Pancreas (tissue), 10 donors: ENCODE data around the gene CTAGE4. TPM values are rescaled to one million over a fixed set of nuclear protein-coding genes. Genes with fewer than 3 reads are reported as not detected.
"Not testable (repeated sequence)": the region's sequence is repeated elsewhere in the genome, so short reads cannot be mapped to it uniquely, and the experiment has no call there.

Source experiments
- ATAC-seq, 4 donors: fragments of 200-7000 bp; cut with Tn5 transposase; one replicate each; pipeline versions ENCODE4 v1.8.0 to v1.9.1; 2020; ENCODE audit warnings: mild to moderate bottlenecking in 4 of 4, moderate library complexity in 4 of 4
- DNase-seq, 6 donors: peaks; one replicate each; pipeline ENCODE4 v3.0.0-alpha.2; 2020
- FAIRE-seq: peaks from 2 replicates; lab custom pipeline; 2012; peaks lifted over from hg19 to GRCh38; lab: Jason Lieb, UNC
- H3K27ac ChIP-seq, 4 donors: fragments of 200-600 bp; sonication (generic); 1 replicate in 3 of 4; 2 replicates in 1 of 4; pipeline versions ENCODE4 v1.5.0 to v1.8.0; 2020
- H3K27me3 ChIP-seq, 4 donors: fragments of 200-600 bp; one replicate each; pipeline ENCODE4 v1.8.0; 2021
- H3K36me3 ChIP-seq, 3 donors: fragments of 200-600 bp; sonication (generic) in 1 of 3; one replicate each; pipeline versions ENCODE4 v1.5.0 to v1.8.0; 2020 to 2021
- H3K4me1 ChIP-seq, 3 donors: fragments of 200-600 bp; one replicate each; pipeline ENCODE4 v1.8.0; 2021
- H3K4me3 ChIP-seq, 4 donors: fragments of 200-600 bp; sonication (generic) in 2 of 4; one replicate each; pipeline versions ENCODE4 v1.5.0 to v1.8.0; 2020 to 2021
- H3K9me3 ChIP-seq, 4 donors: fragments of 200-600 bp; one replicate each; pipeline ENCODE4 v1.8.0; 2021
- WGBS, 2 donors: extraction: QIAGEN DNeasy Blood & Tissue Kit; methylation state at CpG; one replicate each; pipeline ENCODE4 v1.1.7; 2013; 5-methylcytosine and 5-hydroxymethylcytosine counted together
- intact Hi-C, 3 donors: fragments of 100-400 bp; cut with DNase I; formaldehyde crosslinking; loops; one replicate each; pipeline versions ENCODE4 v1.11.1 to v1.14.2; 2022
- polyA plus RNA-seq, 2 donors: library from polyadenylated mRNA; stranded (reverse); fragments of 200-250 nt; gene quantifications; one replicate each; pipeline ENCODE4 v1.2.3, GENCODE V29; 2013
- total RNA-seq, 6 donors: library from RNA; stranded (reverse); fragmentation: NEBNext Ultra II Directional in 4 of 6; extraction: Animal tissue kit (Norgen Biotek cat#: 25700) in 4 of 6; gene quantifications; one replicate each; pipeline versions ENCODE4 v1.2.1 to v1.2.4, GENCODE V29; 2021 to 2023
- TF ChIP-seq, protein P1 (sequence below), 4 donors: fragments of 200-600 bp; sonication (generic) in 3 of 4; IDR thresholded peaks; one replicate each; pipeline versions ENCODE4 v1.5.0 to v1.8.0; 2021; ENCODE audit warnings: antibody characterized with exemption in 4 of 4
- donor health status: healthy with polysubstance abuse.
- donor health status: DM: no; HTN: no; CAD: no; lungs with moderate emphysema.
- donor health status: DM: no; HTN: no; CAD: no.
- donor health status: control.
- donor health status: control.
- donor health status: Bipolar disorder and iron deficiency.
- donor health status: DM: yes; HTN: yes; CAD: no.
- donor health status: DM: no; HTN: no; CAD: no.
- donor health status: DM: no; HTN: no; CAD: no.
- donor health status: DM: yes; HTN: yes; CAD: no.

CTAGE4 gene
- total and polyA plus RNA-seq, 8 donors, result 0.51 to 5.4 (median 2.1) TPM

DNA sequence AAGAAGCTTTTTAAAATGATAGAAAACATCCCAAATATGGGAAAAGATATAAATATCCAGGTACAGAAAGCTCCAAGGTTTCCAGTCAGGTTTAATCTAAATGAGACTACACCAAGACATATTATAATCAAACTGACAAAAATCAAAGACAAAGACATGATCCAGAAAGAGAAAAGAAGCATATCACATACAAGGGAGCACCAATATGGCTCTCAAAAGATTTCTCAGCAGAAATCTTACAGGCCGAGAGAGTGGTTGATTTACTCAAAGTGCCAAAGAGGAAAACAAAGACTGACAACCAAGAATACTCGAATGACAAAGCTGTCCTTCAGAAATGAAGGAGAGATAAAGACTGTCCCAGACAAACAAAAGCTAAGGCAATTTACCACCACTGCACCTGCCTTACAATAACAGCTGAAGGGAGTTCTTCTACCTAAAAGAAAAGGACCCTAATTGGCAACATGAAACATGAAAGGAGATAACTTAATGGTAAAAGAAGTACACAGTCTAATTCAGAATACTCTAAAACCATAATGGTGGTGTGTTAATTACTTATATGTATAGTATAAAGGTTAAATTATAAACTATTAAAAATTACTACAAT lies 34.9 kb upstream of the CTAGE4 start:
- Histone ChIP-seq H3K36me3 (no peaks in the 10 kb centered on the region), H3K27me3 (no peaks in the 10 kb centered on the region), H3K9me3 (no peaks in the 10 kb centered on the region), H3K27ac (no peak overlapping the region), H3K4me1 (no peaks in the 10 kb centered on the region), H3K4me3 (no peak overlapping the region)
- ATAC-seq, result no peak
- TF ChIP-seq, protein P1, sequence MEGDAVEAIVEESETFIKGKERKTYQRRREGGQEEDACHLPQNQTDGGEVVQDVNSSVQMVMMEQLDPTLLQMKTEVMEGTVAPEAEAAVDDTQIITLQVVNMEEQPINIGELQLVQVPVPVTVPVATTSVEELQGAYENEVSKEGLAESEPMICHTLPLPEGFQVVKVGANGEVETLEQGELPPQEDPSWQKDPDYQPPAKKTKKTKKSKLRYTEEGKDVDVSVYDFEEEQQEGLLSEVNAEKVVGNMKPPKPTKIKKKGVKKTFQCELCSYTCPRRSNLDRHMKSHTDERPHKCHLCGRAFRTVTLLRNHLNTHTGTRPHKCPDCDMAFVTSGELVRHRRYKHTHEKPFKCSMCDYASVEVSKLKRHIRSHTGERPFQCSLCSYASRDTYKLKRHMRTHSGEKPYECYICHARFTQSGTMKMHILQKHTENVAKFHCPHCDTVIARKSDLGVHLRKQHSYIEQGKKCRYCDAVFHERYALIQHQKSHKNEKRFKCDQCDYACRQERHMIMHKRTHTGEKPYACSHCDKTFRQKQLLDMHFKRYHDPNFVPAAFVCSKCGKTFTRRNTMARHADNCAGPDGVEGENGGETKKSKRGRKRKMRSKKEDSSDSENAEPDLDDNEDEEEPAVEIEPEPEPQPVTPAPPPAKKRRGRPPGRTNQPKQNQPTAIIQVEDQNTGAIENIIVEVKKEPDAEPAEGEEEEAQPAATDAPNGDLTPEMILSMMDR (IDR thresholded peaks at IDR 0.05), result no peak
- intact Hi-C loops, result no loop called here
- WGBS, 2 donors, result 71 to 75% methylated on average over 2 of the region's 2 CpGs
- DNase-seq, result no peak
- no peak for FAIRE-seq

DNA sequence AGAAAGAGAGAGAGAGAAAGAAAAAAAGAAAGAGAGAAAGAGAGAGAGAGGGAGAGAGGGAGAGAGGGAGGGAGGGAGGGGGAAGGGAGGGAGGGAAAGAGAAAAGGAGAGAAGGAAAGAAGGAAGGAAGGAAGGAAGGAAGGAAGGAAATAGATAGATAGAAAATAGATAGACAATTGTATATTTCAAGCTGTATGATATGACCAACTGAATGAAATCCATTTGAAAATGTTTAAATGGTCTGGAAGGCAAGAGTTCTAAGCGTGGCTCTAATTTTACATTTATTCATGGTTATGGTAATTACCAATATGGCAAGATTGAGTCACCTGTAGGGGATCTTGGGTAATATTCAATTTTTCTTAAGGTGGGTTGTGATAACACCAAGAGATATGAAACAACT lies 24.4 kb upstream of the CTAGE4 start:
- DNase-seq (no peak), FAIRE-seq (no peak), ATAC-seq (no peak)
- TF ChIP-seq, protein P1 (IDR thresholded peaks at IDR 0.05), result no peak
- no peak overlapping the region for H3K27ac ChIP-seq
- H3K9me3 ChIP-seq, result no peaks in the 10 kb centered on the region
- H3K27me3 ChIP-seq, result no peaks in the 10 kb centered on the region
- intact Hi-C loops, result no loop called here
- H3K36me3 ChIP-seq, result no peaks in the 10 kb centered on the region
- 91 to 93% methylated on average over 1 of the region's 1 CpG for WGBS, 2 donors
- no peak overlapping the region for H3K4me3 ChIP-seq
- no peaks in the 10 kb centered on the region for H3K4me1 ChIP-seq

DNA sequence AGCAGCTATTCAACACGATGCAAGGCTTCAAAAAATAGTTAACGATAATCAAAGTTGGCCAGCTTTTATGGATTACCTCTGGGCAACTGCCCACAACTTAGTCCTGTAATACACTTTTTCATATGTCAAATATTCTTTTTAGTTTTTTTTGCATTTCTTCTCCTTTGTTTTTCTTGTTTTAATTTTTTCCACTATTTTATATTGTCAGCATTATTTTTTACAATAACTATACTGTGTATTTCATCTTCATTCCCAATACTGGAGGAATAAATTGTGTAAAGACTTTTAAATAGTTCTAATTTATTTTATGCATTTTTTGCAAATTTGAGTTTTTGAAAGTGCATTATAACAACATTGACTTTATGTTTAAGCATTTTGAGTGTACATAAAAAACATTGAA lies 18.5 kb upstream of the CTAGE4 start:
- no peaks in the 10 kb centered on the region for H3K9me3 ChIP-seq
- no peaks in the 10 kb centered on the region for H3K27me3 ChIP-seq
- no peak overlapping the region for H3K27ac ChIP-seq
- H3K36me3 ChIP-seq, result no peaks in the 10 kb centered on the region
- TF ChIP-seq, protein P1 (IDR thresholded peaks at IDR 0.05), result no peak
- no peak for FAIRE-seq
- 71 to 73% methylated on average over 2 of the region's 2 CpGs for WGBS, 2 donors
- intact Hi-C loops, result no loop called here
- ATAC-seq, result no peak
- H3K4me3 ChIP-seq, result no peak overlapping the region
- DNase-seq, result no peak
- no peaks in the 10 kb centered on the region for H3K4me1 ChIP-seq

GRCh38 chr7:144171594-144172350 lies 11.5 kb upstream of the CTAGE4 start:
- not testable (repeated sequence) for FAIRE-seq, H3K9me3 ChIP-seq, H3K27ac ChIP-seq, H3K27me3 ChIP-seq, H3K4me1 ChIP-seq, DNase-seq, ATAC-seq, H3K36me3 ChIP-seq, H3K4me3 ChIP-seq
- intact Hi-C loops, result loop anchor here in 1 of 3 donors (10.0 kb wide), 1 partner anchor 223 kb away; no protein-coding TSS in a partner anchor
- 71 to 74% methylated on average over 4 of the region's 4 CpGs for WGBS, 2 donors

GRCh38 chr7:144174613-144175012 lies 8.7 kb upstream of the CTAGE4 start:
- ATAC-seq, result no peak
- Histone ChIP-seq H3K9me3 (no peaks in the 10 kb centered on the region), H3K4me1 (no peaks in the 10 kb centered on the region), H3K36me3 (peaks cover 0 to 3% (median 0%) of the 10 kb centered on the region in 3 donors), H3K27me3 (no peaks in the 10 kb centered on the region), H3K4me3 (no peak overlapping the region), H3K27ac (no peak overlapping the region)
- no peak for FAIRE-seq
- no peak for DNase-seq
- WGBS, 2 donors, result 87 to 92% methylated on average over 5 of the region's 5 CpGs
- TF ChIP-seq, protein P1 (IDR thresholded peaks at IDR 0.05), result no peak
- intact Hi-C loops, result loop anchor here in 1 of 3 donors (10.0 kb wide), 1 partner anchor 220 kb away; no protein-coding TSS in a partner anchor
